H1 (cell line): Measurements from ENCODE around the gene AHRR. TPM values are rescaled to one million over a fixed set of nuclear protein-coding genes. Genes with fewer than 3 reads are reported as not detected.

Experiments used
- RAD21 ChIP-seq, 2 experiments: IDR thresholded peaks in 1 of 2; conservative IDR thresholded peaks in 1 of 2; 2 replicates each; pipeline ENCODE4 v1.6.1; 2011; ENCODE audit warnings: low read depth in 2 of 2, low read length in 2 of 2, improper control_type of control experiment in 1 of 2, inconsistent platforms in 1 of 2, mild to moderate bottlenecking in 1 of 2, moderate library complexity in 1 of 2
- SIX5 ChIP-seq: IDR thresholded peaks from 2 replicates; pipeline ENCODE4 v1.6.1; 2011; ENCODE audit warnings: mild to moderate bottlenecking, low read depth, low read length
- polyA plus RNA-seq, 7 experiments: library from polyadenylated mRNA; depleted of rRNA in 3 of 7; stranded (reverse) in 5 of 7; unstranded in 2 of 7; fragments of >200 nt in 5 of 7; fragments of 200-250 nt in 2 of 7; gene quantifications; 1 replicate in 5 of 7; 2 replicates in 1 of 7; 4 replicates in 1 of 7; pipeline versions ENCODE4 v1.2.1 to v1.2.3, GENCODE V29; 2011 to 2013; ENCODE audit warnings: missing spikeins in 2 of 7, mixed read lengths in 2 of 7
- total RNA-seq: library from RNA; stranded (reverse); fragmentation: NEBNext Ultra II Directional; extraction: Animal tissue kit (Norgen Biotek cat#: 25700); gene quantifications from 2 replicates; pipeline ENCODE4 v1.2.1, GENCODE V29; 2021
- TF ChIP-seq, protein P1 (sequence below): IDR thresholded peaks from 2 replicates; pipeline ENCODE4 v1.6.1; 2011; ENCODE audit warnings: low read depth, mild to moderate bottlenecking, low read length; ENCODE audit not compliant: insufficient read depth
- TF ChIP-seq, protein P2 (sequence below): IDR thresholded peaks from 2 replicates; pipeline ENCODE4 v1.6.1; 2011; ENCODE audit warnings: low read length, improper control_type of control experiment

AHRR gene
- total and polyA plus RNA-seq, 2 of the 8 experiments (the other 6 are each of a cell fraction or from before 2014, with no cell fraction given), result 0.41 to 0.80 TPM

DNA sequence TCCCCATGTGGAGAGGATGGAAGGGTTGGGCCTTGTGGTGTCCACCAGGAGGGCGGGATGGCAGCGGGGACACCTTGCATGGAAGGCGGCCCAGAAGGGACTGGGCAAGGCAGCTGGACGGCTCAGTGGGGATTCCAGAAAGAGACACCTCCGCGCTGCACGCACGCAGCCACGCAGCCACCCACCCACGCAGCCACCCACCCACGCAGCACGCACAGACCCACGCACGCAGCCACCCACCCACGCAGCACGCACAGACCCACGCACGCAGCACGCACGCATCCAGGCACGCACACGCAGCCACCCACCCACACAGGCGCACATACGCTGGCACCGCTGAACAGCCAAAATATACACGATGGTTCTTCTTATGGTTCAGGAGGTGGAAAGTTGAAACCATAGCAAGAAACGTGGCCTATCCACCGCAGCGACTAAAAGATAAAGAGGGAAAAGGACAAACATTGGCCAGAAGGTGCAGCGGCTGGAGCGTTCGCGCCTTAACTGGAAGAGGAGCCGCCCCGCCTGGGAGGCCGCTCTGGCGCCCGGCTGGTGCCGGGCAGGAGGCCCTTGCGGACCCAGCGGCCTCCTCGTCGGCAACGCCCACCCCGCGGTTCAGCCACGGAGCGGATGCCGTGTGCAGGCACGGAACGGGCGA lies 99.2 kb downstream of the AHRR start (continued):
- TF ChIP-seq, protein P1, sequence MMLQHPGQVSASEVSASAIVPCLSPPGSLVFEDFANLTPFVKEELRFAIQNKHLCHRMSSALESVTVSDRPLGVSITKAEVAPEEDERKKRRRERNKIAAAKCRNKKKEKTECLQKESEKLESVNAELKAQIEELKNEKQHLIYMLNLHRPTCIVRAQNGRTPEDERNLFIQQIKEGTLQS, result no peak
- TF ChIP-seq SIX5, result no peak
- TF ChIP-seq, protein P2, sequence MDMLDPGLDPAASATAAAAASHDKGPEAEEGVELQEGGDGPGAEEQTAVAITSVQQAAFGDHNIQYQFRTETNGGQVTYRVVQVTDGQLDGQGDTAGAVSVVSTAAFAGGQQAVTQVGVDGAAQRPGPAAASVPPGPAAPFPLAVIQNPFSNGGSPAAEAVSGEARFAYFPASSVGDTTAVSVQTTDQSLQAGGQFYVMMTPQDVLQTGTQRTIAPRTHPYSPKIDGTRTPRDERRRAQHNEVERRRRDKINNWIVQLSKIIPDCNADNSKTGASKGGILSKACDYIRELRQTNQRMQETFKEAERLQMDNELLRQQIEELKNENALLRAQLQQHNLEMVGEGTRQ, result no peak
- TF ChIP-seq RAD21 (IDR thresholded peaks at IDR 0.05 in 1 of 2, conservative IDR thresholded peaks at IDR 0.05 in 1 of 2; ENCODE audit: low read depth in 2 of 2, low read length in 2 of 2), result no peak
- TF ChIP-seq, all 59 proteins: peak for 0
